COLO668 (cell line): ENCODE data around the gene FGA.
"Not testable (repeated sequence)": the region's sequence is repeated elsewhere in the genome, so short reads cannot be mapped to it uniquely, and the experiment has no call there.

Source experiments
- DNase-seq: peaks from one replicate; lab custom pipeline; 2025; ENCODE audit not compliant: unreplicated experiment; lab: John Stamatoyannopoulos, UW

The FGA gene

DNA sequence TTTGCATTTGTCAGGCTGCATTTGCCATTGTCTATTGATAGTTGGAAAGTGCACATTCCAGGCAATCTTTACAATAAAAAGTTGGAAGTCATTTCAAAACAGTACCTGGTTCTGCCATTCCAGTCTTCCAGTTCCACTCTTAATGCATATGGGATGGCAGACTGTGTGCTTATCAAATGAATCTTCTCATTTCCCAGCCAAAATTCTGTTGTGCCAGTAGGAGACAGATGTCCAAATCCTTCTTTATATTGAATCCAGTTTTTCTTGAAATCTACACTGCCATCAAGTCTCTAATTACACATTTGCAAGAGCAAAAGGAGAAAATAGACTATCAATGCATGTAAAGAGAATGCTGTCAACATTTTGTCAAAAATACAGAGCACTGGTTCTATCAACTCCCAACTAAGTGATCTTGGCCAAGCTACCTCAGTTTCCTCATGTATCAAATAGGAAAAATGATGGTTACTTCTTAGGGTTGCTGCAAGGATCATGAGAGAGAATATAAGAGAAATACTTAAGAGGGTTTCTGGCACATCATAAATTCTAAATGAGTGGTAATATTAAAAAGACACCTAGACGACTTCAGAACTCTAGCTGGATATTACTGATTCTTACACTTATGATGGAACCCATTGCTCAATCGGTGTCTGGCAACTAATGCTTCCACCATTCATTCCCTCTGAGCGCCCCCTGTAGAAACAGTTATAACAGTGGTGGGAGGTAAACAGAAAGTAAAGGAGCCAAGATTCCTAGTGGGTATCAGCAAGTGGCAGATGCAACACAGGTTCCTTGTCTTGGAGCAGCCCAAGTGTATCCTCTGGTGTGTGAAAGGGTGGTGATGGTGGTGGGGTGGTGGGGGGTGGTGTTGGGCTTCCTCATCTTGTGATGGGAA lies 18.1 kb upstream of the FGA start:
- DNase-seq, result no peak

DNA sequence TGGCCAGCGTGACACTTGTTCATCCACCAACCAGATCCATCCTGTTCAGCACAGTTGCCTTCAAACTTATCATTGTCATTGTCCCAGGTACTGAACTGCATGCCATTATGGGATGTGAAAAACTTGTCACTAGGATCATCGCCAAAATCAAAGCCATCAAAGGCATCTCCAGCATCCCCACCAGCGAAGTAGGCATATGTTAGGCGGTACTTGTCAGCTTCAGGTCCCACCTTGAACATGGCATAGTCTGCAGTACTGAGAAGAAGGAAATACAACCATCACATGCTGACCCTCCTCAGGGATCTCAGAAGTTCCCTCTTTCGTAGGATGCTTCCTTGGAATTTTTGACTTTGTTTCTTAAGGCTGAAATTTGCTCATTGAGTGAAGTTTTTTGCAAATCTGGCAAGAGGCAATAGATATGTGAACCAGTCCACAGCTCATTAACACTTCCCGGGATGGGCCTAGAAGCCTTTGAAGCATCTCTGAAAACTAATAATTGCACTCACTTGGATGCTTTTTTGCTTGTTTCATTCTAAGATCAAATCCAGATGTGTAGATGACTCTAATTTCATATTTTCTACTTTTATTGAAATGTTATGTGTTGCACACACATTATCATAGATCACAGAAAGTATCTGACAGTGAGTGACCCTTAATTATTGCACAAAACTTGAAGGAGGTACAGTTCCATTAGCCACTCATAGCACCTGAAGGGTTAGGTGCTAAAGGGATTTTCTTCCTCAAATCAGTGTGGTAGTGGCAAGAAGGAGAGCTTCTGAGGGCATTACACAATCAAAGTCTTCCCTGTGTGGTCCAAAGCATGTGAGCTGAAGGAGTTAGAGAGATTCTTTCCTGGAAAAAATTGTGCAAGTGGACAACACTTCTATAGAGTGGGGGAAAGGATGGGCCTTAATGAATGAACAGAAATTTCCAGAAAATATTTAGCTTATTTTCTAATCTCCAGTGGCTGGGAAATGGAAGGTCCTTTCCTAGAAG lies 16.5 kb upstream of the FGA start:
- DNase-seq, result no peak

DNA sequence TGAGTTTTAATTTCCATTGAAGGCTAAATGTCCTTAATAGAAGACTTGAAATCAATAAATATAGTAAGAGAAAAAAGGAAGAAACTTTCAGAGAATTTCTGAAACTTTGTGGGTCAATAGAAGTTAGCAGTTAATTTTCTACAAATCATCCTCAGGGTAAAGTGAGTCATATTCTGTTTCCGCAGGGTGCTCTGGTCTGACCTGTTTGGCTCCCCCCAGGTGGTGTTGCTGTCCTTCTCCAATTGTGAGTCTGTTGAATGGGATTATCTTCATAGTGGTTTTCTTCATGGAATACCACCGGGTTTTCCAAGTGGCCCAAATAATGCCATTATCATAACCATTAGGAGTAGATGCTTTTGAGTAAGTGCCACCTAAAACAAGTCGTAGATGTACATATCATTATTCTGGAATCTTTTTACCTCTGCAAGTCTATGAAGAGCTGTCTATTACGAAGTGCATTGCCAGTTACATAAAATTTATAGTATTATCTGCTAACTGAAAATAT lies 14.2 kb upstream of the FGA start:
- no peak for DNase-seq

DNA sequence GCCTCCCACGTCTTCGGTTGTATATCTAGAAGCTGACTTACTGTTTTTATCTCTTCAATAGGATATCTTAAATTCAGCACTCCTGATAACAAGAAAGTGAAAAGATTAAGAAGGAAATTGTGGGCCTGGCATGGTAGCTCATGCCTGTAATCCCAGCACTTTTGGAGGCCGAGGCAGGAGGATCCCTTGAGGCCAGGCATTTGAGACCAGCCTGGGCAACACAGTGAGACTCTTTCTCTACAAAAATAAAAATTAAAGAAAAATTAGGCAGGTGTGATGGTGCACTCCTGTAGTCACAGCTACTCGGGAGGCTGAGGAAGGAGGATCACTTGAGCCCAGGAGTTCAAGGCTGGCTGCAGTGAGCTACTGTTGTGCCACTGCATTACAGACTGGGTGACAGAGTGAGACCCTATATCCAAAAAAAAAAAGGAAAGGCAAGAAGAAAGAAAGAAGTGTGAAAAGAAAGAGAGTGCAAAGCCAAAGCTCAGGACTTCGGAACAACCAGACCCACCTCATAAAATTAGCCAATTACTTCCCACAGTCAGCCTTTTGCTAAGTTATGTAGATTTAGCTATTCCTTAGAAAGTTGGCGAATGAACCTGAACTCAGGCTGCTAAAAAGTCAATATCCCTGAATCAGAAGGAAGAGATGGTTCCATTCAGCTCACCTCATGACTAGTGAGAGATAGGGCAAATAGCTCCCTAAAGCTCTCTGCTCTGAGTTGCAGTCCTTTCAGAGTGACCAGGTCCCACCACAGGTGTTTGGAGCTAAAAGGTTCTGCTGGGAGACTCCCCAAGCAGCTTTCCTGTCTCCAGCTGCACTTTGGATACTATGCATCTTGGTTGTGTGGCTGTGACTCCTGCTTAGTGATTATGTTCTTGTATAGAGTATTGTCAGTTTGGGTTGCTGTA lies 12.7 kb upstream of the FGA start:
- no peak for DNase-seq

DNA sequence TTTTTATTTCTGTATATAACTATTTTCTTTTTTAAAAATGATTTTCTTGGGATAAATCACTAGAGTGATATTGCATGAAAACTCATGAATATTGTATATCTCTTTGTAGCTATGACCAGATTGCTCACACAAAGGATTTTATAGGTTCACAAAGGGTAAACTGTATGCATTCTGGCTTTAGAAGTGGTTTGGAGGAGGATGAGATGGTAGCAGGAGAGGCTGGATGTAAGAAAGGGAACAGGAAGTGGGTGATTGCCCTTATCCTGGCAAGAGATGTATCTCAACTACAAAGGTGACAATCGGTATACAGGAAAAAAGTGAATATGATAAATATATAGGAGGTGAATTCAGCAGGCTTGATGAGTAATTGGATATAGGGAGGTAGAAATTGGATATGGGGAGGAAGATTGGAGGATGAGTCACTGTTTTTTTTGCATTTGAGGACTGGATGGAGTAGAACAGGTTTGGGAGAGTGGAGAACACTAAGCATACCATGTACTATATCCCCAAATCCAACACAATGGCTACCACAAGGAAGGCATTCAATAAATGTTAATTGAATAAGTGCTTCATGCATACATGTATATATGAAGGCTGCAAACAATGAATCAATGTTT lies 12.0 kb upstream of the FGA start:
- no peak for DNase-seq

DNA sequence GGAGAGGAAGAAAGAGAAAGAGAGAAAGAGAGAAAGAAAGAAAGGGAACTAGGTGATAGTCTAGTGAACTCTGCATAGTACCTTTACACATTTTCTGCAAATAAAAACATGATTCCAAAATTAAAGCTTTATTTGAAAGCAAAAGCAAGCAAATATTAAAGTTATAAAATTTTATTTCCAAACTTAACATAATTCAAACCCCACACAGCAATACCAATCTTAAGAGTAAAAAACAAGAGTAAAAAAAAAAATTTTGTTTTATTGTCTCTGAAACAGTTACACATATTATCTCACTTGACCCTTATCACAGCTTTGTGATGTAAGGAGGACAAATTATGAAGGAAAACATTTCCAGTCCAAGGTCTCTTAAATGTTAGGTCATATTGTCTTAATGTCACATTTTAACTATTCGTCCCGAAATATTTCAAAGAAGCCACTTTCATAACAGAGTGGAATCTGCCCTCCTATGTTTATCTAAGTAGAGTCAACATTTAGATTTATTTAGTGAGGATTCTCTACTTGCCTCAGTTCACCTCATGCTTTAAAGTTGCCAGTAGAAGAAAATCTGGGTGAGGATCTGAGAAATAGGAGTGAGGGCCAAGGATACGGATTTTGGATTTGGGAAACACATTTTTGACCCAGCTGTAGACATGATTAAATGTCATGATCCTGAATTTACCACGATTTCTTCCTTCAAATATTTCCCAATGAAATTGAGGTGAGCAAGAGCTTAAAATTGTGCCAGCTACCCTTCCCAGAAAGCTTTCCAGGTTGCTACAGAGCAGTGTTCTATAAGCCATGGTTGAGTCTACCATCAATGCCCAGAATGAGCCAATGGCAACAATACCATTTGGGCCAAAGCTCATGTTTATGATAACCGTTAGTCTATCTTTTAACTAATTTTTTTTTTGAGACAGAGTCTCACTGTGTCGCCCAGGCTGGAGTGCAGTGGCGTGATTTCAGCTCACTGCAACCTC lies 7.5 kb upstream of the FGA start:
- DNase-seq, result no peak

DNA sequence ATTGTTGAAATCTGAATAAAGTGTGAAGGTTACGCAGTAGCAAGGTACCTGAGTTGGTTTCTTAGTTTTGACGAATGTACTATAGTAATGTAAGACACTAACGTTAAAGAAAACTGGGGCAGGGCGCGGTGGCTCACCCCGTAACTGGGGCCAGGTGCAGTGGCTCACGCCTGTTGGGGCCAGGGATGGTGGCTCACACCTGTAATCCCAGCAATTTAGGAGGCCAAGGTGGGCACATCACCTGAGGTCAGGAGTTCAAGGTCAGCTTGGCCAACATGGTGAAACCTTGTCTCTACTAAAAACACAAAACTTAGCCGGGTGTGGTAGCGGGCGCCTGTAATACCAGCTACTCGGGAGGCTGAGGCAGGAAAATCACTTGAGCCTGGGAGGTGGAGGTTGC lies 6.7 kb upstream of the FGA start:
- not testable (repeated sequence) for DNase-seq

DNA sequence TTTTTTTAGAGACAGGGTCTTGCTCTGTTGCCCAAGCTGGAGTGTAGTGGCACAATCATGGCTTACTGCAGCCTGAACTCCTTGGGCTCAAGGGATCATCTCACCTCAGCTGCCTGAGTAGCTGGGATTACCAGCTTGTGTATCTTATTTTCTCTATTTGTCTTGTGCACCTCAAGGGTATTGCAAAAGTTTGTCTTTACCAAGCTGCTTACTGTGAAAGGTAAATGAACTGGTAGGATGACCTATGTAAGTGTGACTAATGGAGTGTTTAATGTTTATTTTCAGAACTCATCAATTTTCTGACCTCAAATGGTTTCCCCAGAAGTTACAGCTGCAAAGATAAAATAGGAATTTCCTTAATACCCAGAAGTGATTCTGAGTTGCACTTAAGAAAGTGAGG lies 5.3 kb upstream of the FGA start:
- no peak for DNase-seq

DNA sequence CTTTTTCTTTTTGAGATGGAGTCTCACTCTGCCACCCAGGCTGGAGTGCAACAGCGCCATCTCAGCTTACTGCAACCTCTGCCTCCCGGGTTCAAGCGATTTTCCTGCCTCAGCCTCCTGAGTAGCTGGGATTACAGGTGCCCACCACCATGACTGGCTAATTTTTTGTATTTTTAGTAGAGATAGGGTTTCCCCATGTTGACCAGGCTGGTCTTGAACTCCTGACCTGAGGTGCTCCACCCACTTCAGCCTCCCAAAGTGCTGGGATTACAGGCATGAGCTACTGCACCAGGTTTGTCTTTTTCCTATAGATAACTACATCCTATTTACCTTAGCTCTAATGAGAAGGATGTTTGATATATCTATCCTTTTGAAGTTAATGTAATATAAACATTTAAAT lies 3.8 kb upstream of the FGA start:
- not testable (repeated sequence) for DNase-seq

DNA sequence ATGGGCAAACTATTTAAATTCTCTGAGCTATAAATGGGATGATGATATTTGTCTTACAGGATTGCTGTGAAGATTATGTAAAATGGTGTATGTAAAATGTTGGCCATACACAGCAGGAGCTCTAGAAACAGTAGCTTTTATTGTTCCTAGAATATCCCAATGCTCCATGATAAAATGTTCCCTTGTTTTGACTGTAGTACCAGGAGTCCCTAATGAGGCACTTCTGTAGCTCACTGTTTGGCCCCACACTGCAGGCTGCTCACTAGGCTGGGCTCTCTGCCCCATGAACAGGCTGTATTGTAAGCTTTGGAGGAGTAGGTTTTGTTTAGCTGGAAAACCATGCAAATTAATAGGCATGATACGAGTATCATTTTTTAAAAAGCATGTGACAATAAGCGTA lies 3.3 kb upstream of the FGA start:
- no peak for DNase-seq

DNA sequence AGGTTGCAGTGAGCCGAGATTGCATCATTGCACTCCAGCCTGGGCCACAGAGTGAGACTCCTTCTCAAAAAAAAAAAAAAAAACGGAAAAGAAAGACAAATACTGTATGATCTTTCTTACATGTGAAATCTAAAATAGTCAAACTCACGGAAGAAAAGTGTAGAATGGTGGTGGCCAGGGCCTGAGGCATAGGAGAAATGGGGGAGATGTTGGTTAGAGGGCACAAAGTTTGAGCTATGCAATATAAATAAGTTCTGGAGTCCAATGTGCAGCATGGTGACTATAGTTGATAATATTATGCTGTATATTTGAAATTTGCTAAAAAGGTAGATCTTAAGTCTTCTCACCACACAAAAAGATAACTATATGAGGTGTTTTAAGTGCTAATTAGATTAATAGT lies 1.3 kb upstream of the FGA start:
- no peak for DNase-seq

DNA sequence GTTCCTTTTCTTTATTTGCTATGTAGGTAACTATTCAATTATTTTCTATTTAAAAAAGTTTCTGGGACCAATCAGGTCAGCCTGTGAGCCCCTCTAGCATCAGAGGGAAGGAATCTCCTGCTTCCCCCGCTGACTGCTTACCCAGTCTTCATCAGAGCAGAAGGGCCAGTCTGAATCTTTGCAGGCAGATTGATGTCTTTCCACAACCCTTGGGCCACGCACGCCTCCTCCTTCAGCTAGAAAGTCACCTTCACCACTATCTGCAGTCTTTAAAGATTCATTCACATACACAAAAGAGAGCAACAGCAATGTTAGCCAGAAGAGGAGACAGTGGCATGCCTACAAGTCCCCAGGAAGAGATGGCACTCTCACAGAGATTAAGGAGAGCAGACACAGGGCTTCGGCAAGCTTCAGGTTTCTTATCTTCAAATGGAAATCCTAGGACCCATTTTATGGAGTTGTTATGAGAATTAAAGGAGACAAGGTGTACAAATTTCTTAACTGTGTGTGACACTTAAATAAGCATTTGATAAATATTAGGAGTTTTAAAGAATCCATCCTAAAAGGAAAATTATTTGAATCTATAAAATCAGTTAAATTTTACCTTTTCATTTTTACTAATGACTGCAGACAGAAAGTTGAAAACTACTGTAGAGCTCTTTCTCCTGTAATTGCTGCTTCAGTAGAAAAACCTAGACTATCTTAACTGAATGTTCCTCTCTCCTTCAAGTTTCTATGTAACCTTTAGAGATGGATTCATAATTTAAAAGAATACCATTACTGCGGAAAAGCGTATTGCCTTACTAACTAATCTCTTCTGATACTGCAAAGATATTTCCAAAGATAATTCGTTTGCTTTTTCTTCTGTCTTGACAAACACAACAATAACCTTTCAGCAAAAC lies 995 bp downstream of the FGA start:
- no peak for DNase-seq

DNA sequence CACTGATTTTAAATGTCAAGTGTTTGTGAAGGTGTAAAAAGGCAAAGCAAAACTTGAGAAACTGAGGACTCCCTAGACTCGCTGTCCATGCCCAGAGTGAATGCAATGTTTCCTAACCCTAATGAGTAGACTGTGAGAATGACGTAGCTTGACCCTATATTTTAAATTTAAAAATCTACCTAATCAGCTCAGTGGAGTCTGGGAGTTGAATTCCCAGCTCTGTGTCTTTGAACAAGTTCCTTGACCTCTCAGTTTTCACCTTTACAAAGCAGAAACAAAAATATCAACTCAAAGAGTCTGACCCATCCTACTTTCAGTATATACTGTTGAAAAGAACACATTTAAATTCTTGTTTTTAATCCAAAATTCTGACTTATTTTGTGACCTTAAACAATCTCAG lies 2.3 kb downstream of the FGA start:
- DNase-seq, result no peak

DNA sequence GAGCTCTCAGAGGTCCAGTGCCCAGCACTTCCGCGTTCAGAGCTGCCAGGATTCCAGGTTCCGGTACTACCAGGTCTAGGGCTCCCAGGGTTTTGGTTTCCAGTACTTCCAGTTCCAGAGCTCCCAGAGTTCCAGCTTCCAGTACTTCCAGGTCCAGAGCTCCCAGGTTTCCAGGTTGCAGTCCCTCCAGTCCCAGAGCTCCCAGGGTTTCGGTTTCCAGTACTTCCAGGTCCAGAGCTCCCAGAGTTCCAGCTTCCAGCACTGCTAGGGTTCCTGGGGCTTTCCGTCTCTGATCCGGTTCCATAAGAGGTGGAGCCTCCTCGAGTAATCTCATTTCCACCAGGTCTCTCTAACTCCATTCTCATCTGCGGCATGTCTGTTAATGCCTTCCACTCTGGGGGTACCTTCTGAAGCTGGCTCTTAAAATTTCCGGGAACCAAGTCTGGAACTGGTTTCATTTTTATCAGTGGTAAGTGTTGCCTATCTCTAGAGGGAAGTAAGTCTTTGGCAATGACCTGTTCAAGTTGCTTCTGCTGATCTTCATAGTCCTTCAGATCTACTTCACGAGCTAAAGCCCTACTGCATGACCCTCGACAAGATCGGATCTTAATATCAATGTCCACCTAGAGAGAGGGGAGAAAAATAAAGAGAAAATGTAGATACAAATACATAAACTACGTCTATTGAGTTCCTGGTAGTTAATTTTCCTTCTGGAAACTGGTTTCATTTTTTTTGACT lies 4.1 kb downstream of the FGA start:
- DNase-seq, result no peak

DNA sequence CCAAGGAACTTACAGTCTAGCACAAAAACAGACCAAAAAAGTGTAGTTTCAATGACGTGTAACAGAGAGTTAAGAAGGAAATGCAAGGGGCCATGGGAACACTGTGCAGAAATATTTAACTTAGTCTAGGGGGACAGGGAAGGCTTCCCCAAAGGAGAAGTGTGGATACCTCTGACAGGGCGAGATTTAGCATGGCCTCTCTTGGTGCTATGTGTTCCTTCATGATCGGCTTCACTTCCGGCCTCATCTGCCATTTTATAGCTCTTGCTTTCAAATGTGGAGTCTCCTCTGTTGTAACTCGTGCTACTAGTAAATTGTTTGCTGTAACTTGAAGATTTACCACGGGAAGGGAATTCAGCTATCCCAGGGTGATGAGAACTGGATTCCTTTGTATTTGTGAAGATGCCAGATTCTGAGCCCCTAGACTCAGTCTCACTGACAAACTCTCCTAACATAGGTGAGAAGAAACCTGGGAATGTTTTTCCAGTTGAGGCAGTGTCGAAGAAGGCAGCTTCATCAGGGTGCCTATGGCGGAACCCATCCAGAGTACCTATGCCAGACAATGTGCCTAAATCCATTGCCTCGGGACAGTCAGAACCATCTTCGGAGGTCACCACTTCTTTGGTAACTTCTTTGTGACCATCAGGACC lies 5.0 kb downstream of the FGA start:
- DNase-seq, result no peak

DNA sequence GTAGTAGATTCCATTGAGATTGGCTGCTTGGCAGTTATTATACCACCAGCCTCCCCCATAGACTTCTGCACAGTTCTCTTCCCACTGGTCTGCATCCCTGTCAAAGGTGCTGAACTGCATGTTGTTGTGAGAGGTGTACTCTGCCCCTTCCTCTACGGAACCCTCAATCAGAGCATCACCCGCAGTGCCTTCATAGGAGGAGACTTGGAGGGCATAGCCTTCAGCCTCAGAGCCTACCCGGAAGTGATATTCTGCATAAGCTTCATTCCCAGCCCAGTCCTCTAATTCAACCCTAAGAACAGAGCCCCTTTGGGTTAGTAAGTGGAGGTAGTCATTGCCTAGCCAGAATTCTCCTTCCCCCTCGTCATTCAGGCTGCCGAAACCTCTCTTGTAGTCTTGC lies 6.3 kb downstream of the FGA start:
- no peak for DNase-seq

DNA sequence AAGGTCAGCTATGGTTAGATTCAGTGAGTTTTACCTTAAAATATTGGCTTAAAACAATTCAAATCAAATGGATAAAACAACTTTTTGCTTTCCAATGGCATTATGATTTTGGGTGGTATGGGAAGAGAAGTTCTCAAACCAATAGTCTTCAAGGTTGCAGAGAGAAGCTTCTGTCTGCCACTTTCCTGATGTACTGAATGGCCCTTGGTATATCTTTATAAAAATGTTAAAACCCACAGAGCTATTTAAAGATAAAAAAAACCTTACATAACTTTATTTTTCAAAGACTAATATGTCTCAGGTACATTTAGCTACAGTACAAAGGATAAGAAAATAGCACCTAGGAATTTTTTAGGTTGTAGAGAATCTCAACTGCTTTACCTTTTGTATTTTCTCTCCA lies 6.9 kb downstream of the FGA start:
- no peak for DNase-seq
